Erythroblast (primary cell): ENCODE results near the gene CPA5.

ENCODE experiments used
- DNase-seq, 2 experiments: peaks; one replicate each; lab custom pipeline; 2025; lab: John Stamatoyannopoulos, UW
- GATA1 ChIP-seq: IDR thresholded peaks from 2 replicates; pipeline ENCODE4 v1.6.1; 2011; ENCODE audit warnings: low read depth, mild to moderate bottlenecking, control low read depth, low read length, moderate library complexity
- POLR2A ChIP-seq: IDR thresholded peaks from 2 replicates; pipeline ENCODE4 v1.6.1; 2011; ENCODE audit warnings: mild to moderate bottlenecking, low read length

Gene CPA5

GRCh38 chr7:130397051-130397757, 52.6 kb downstream of the CPA5 start:
- TF ChIP-seq GATA1: no peak
- TF ChIP-seq POLR2A: no peak

DNA sequence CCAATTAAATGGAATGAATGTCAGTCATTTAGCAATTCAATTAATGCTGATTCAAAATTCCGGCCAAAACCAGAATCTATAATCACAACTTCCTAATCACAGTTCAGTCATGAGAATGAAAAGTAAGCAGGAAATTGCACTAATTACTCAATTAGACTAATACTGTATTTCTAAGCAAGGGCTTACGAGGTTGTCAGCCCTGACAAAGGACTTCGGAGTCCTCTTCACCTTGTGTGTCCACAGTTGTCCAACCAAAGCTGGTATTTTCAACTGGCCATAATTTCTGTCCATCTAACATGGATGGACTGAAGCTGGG, 53.1 kb downstream of the CPA5 start:
- TF ChIP-seq POLR2A: no peak
- no peak for TF ChIP-seq GATA1
- no peak for DNase-seq

More at GRCh38 chr7:130397051-130397757, 52.6 kb downstream of the CPA5 start:
- DNase-seq: no peak

DNA sequence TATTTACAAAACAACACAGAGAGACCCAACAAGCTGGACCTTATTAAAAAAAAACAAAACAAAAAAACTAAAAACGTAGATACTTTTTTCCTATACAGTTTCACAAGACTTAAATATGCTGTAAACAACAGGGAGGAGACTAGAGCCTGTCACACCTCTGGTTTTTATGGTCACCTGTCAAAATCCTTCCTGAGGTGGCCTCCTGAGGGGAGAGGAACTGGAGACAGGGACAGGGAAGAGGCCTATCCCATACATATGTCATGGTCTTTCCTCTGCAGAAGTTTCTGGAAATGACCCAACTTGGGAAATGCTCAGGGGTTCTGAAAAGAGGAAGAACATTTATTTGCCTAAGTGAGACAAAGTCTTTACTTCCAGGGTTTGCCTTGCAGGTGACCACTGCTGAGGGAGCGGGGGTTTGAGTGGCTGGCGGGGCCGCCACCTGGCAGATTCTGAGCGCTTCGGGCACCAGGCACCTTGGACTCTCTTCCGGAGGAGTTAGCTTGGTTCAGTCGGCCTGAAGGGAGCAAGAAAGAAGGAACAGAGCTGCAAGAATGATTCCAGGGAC, 54.0 kb downstream of the CPA5 start:
- no peak for DNase-seq
- no peak for TF ChIP-seq POLR2A
- no peak for TF ChIP-seq GATA1

- no peak for DNase-seq
- TF ChIP-seq GATA1 (no peak), POLR2A (no peak)
Measured at GRCh38 chr7:130400120-130400572, 55.5 kb downstream of the CPA5 start.

- no peak for DNase-seq
- TF ChIP-seq GATA1 (no peak), POLR2A (no peak)
Measured at GRCh38 chr7:130401101-130401500, 56.5 kb downstream of the CPA5 start.

- no peak for TF ChIP-seq POLR2A
- no peak for TF ChIP-seq GATA1
- DNase-seq: no peak
Measured at GRCh38 chr7:130401578-130401977, 57.0 kb downstream of the CPA5 start.

GRCh38 chr7:130405003-130405402, 60.4 kb downstream of the CPA5 start:
- no peak for TF ChIP-seq POLR2A
- no peak for TF ChIP-seq GATA1
- no peak for DNase-seq

DNA sequence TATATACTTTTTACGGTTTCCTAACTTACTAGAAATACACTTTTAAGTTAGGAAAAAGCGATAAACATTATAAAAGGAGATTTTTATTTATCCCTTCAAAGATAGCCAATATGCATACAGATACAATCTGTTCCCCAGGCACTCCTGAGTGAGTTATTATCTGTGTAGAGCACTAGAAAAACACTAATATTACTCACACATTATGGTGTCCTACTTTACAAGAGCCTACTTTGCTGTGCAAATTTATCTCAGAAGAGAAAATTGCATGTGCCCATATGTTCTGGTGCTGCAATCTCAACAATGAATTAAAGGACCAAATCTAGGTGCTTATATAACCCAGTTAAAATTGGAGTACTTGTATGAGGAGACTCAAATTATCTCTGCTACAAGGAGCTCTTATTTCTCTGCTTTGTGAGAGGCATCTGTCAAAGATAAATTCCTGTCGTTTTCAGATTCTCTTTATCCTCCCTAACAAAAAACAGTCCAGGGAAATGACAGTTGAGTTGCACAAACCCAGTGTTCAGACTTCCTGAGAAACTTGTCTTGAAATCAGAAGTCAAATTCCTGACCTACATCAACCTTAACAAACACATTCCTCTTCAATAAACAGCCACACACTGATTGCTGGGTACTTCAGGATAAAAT, 64.6 kb downstream of the CPA5 start:
- TF ChIP-seq GATA1 (no peak), POLR2A (no peak)
- no peak for DNase-seq

DNA sequence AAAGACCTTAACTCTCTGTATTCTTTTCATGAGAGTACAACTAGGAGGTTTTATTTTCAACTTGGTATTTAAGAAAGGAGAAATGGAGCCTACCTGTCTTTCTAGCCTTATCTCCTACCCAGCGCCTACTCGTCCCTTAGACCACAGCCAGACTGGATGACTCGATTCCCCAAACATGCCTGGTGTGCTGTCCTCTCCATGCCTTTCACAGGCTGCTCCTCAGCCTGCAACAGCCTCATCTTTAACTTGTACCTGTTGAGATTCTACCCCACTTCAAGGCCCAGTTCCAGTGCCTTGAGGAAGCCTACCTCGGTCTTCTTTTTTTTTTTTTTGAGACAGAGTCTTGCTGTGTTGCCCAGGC, 65.1 kb downstream of the CPA5 start:
- DNase-seq: no peak
- TF ChIP-seq GATA1 (no peak), POLR2A (no peak)

GRCh38 chr7:130410868-130411541, 66.4 kb downstream of the CPA5 start:
- DNase-seq: no peak
- TF ChIP-seq POLR2A: no peak
- TF ChIP-seq GATA1: no peak

- no peak for TF ChIP-seq POLR2A
- TF ChIP-seq GATA1: no peak
- no peak for DNase-seq
Measured at GRCh38 chr7:130413201-130413600, 68.6 kb downstream of the CPA5 start.

- TF ChIP-seq GATA1 (no peak), POLR2A (no peak)
- DNase-seq: no peak
Measured at GRCh38 chr7:130415006-130415405, 70.4 kb downstream of the CPA5 start.

- no peak for TF ChIP-seq POLR2A
- TF ChIP-seq GATA1: no peak
- no peak for DNase-seq
Measured at GRCh38 chr7:130417213-130417612, 72.6 kb downstream of the CPA5 start.

DNA sequence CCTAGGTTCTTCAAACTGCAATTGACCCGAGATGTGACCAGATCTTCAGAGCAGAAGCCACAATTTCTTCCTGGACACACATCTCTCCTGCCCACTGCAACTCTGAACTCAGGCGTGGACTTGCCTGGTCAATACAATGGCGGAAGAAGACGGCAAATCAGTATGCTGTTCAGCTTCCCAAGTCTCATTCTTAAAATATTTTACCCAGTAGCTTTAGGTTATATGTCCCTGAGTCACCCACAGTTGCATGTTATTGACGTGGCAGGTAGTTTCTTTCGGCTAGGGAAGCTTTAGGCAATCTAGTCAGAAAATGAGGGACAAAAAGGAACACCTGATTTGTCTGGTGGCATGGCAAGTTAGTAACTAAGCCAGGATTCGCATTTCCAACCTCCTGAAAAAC, 73.7 kb downstream of the CPA5 start:
- TF ChIP-seq GATA1 (no peak), POLR2A (no peak)

More for the DNA sequence above, 73.7 kb downstream of the CPA5 start:
- DNase-seq: no peak
